H1 (cell line): Measurements from ENCODE around the gene NRXN2. TPM values are rescaled to one million over a fixed set of nuclear protein-coding genes. Genes with fewer than 3 reads are reported as not detected.

Experiments used
- CTCF ChIA-PET: fragments of 300-600 bp; sonication (Branson Sonifier 250); formaldehyde crosslinking; loops from one replicate; lab custom pipeline; 2021; ENCODE audit not compliant: partially characterized antibody; lab: Charles Lee
- POLR2A ChIA-PET: fragments of 300-600 bp; sonication (Branson Sonifier 250); formaldehyde crosslinking; loops from one replicate; lab custom pipeline; 2021; ENCODE audit warnings: inconsistent platforms; ENCODE audit not compliant: partially characterized antibody; lab: Charles Lee
- DNase-seq, 2 experiments: peaks; one replicate each; pipeline versions ENCODE4 v3.0.0 to v3.0.0-alpha.2; 2010 to 2022; ENCODE audit warnings: low spot score in 2 of 2, low read depth in 1 of 2, mixed read lengths in 1 of 2
- FAIRE-seq: peaks from 2 replicates; lab custom pipeline; 2011; peaks lifted over from hg19 to GRCh38; lab: Jason Lieb, UNC
- H2AFZ ChIP-seq: 2 replicates; pipeline ENCODE4 v1.8.1; 2012; ENCODE audit warnings: low read length, inconsistent platforms
- H2AK5ac ChIP-seq: 2 replicates; pipeline ENCODE4 v1.6.1; 2013; ENCODE audit warnings: low read depth, low read length
- H2BK120ac ChIP-seq: replicated peaks from 2 replicates; pipeline ENCODE3; 2013; ENCODE audit warnings: low read depth, low read length, inconsistent platforms
- H2BK12ac ChIP-seq: 2 replicates; pipeline ENCODE4 v1.6.1; 2013; ENCODE audit warnings: low read depth, low read length
- H2BK15ac ChIP-seq: 2 replicates; pipeline ENCODE4 v1.6.1; 2013; ENCODE audit warnings: low read length
- H2BK20ac ChIP-seq: 2 replicates; pipeline ENCODE4 v1.6.1; 2013; ENCODE audit warnings: low read length
- H2BK5ac ChIP-seq: 2 replicates; pipeline ENCODE4 v1.6.1; 2013; ENCODE audit warnings: low read depth, low read length
- H3K14ac ChIP-seq: 2 replicates; pipeline ENCODE4 v1.6.1; 2013; ENCODE audit warnings: inconsistent platforms; ENCODE audit not compliant: insufficient read length
- H3K18ac ChIP-seq: 2 replicates; pipeline ENCODE4 v1.6.1; 2013; ENCODE audit warnings: low read length; ENCODE audit errors: extremely low read depth
- H3K23ac ChIP-seq: 2 replicates; pipeline ENCODE4 v1.6.1; 2013; ENCODE audit warnings: inconsistent platforms; ENCODE audit not compliant: insufficient read length
- H3K23me2 ChIP-seq: 2 replicates; pipeline ENCODE4 v1.6.1; 2013; ENCODE audit warnings: low read depth, low read length
- H3K27ac ChIP-seq: 2 replicates; pipeline ENCODE4 v1.6.1; 2011; ENCODE audit warnings: low read depth, low read length, inconsistent platforms
- H3K27me3 ChIP-seq, 4 experiments: replicated peaks in 1 of 4; 1 replicate in 1 of 4; 2 replicates in 3 of 4; pipeline versions ENCODE4 v1.6.1 to v1.8.1; 2011 to 2013; ENCODE audit warnings: low read length in 3 of 4, mild to moderate bottlenecking in 3 of 4, inconsistent platforms in 2 of 4, mixed read lengths in 2 of 4, moderate library complexity in 1 of 4; ENCODE audit not compliant: control insufficient read depth in 3 of 4, insufficient read depth in 3 of 4; ENCODE audit errors: extremely low read depth in 1 of 4
- H3K36me3 ChIP-seq, 4 experiments: 2 replicates each; pipeline versions ENCODE4 v1.6.1 to v1.8.1; 2011 to 2013; ENCODE audit warnings: mild to moderate bottlenecking in 4 of 4, low read length in 3 of 4, moderate library complexity in 2 of 4, control low read depth in 1 of 4, inconsistent platforms in 1 of 4; ENCODE audit not compliant: insufficient read depth in 4 of 4, control insufficient read depth in 2 of 4
- H3K4ac ChIP-seq: replicated peaks from 2 replicates; pipeline ENCODE3; 2013; ENCODE audit warnings: low read length, low read depth, mixed read lengths, inconsistent platforms; ENCODE audit not compliant: insufficient read length
- H3K4me1 ChIP-seq, 4 experiments: replicated peaks in 1 of 4; 1 replicate in 1 of 4; 2 replicates in 3 of 4; pipeline versions ENCODE4 v1.6.1 to v1.8.1; 2011 to 2013; ENCODE audit warnings: low read length in 3 of 4, inconsistent platforms in 2 of 4, mixed read lengths in 1 of 4; ENCODE audit not compliant: insufficient read depth in 4 of 4, control insufficient read depth in 3 of 4
- H3K4me2 ChIP-seq, 2 experiments: 2 replicates each; pipeline versions ENCODE4 v1.6.1 to v1.8.1; 2011 to 2013; ENCODE audit warnings: low read depth in 2 of 2, low read length in 2 of 2, control low read depth in 1 of 2, inconsistent platforms in 1 of 2, mild to moderate bottlenecking in 1 of 2; ENCODE audit not compliant: insufficient read depth in 1 of 2
- H3K4me3 ChIP-seq, 4 experiments: fragments of 200-600, 300-600 bp in 1 of 4; sonication (generic), shearing (Covaris generic), sonication (Bioruptor Twin) in 1 of 4; 2 replicates each; pipeline versions ENCODE4 v1.5.1 to v1.8.1; 2011 to 2016; ENCODE audit warnings: low read length in 4 of 4, low read depth in 3 of 4, control low read depth in 2 of 4, inconsistent platforms in 2 of 4, mild to moderate bottlenecking in 2 of 4, mixed read lengths in 1 of 4, moderate library complexity in 1 of 4; ENCODE audit not compliant: insufficient read depth in 2 of 4; ENCODE audit errors: extremely low read depth in 1 of 4
- H3K56ac ChIP-seq: replicated peaks from 2 replicates; pipeline ENCODE3; 2013; ENCODE audit warnings: low read depth, mild to moderate bottlenecking, mixed read lengths, low read length, inconsistent platforms; ENCODE audit not compliant: insufficient read length
- H3K79me1 ChIP-seq: 2 replicates; pipeline ENCODE4 v1.6.1; 2013; ENCODE audit warnings: low read depth, low read length, control low read depth
- H3K79me2 ChIP-seq, 2 experiments: 2 replicates each; pipeline versions ENCODE4 v1.6.1 to v1.8.1; 2012 to 2013; ENCODE audit warnings: low read length in 2 of 2, mild to moderate bottlenecking in 2 of 2, inconsistent platforms in 1 of 2; ENCODE audit not compliant: insufficient read depth in 2 of 2, control insufficient read depth in 1 of 2
- H3K9ac ChIP-seq, 4 experiments: replicated peaks in 1 of 4; 1 replicate in 1 of 4; 2 replicates in 3 of 4; pipeline versions ENCODE4 v1.6.1 to v1.8.1; 2011 to 2013; ENCODE audit warnings: low read depth in 3 of 4, low read length in 3 of 4, control low read depth in 2 of 4, mild to moderate bottlenecking in 2 of 4, moderate library complexity in 2 of 4, inconsistent platforms in 1 of 4; ENCODE audit errors: extremely low read depth in 1 of 4
- H3K9me3 ChIP-seq, 2 experiments: 2 replicates each; pipeline versions ENCODE4 v1.6.1 to v1.8.1; 2012 to 2013; ENCODE audit warnings: mild to moderate bottlenecking in 2 of 2, moderate library complexity in 2 of 2, control low read depth in 1 of 2, inconsistent platforms in 1 of 2, low read depth in 1 of 2, low read length in 1 of 2, mixed read lengths in 1 of 2; ENCODE audit not compliant: insufficient read depth in 2 of 2
- H4K20me1 ChIP-seq, 2 experiments: replicated peaks in 1 of 2; 2 replicates each; pipeline versions ENCODE3 to v1.8.1; 2011 to 2013; ENCODE audit warnings: inconsistent platforms in 2 of 2, low read length in 2 of 2, mild to moderate bottlenecking in 1 of 2; ENCODE audit not compliant: insufficient read depth in 2 of 2, control insufficient read depth in 1 of 2
- H4K5ac ChIP-seq: 2 replicates; pipeline ENCODE4 v1.6.1; 2013; ENCODE audit warnings: low read length, low read depth, mixed read lengths, inconsistent platforms; ENCODE audit not compliant: insufficient read length
- H4K8ac ChIP-seq: 2 replicates; pipeline ENCODE4 v1.8.0; 2013; ENCODE audit warnings: mild to moderate bottlenecking, moderate library complexity, low read length, inconsistent platforms; ENCODE audit not compliant: insufficient read depth; ENCODE audit errors: extremely low read depth
- H4K91ac ChIP-seq: replicated peaks from 2 replicates; pipeline ENCODE3; 2013; ENCODE audit warnings: low read length, mixed read lengths, inconsistent platforms; ENCODE audit not compliant: insufficient read length
- ASH2L ChIP-seq: fragments of 200-600, 300-600 bp; sonication (generic); IDR thresholded peaks from one replicate; pipeline ENCODE4 v1.7.1; 2017; ENCODE audit warnings: low read length
- CHD1 ChIP-seq: IDR thresholded peaks from 2 replicates; pipeline ENCODE4 v1.6.1; 2012; ENCODE audit warnings: low read depth, low read length, improper control_type of control experiment
- EP300 ChIP-seq, 2 experiments: IDR thresholded peaks; 1 replicate in 1 of 2; 2 replicates in 1 of 2; pipeline ENCODE4 v1.6.1; 2011 to 2012; ENCODE audit warnings: low read depth in 2 of 2, low read length in 2 of 2, mild to moderate bottlenecking in 2 of 2, borderline replicate concordance in 1 of 2, inconsistent platforms in 1 of 2, moderate library complexity in 1 of 2
- HDAC2 ChIP-seq, 2 experiments: fragments of 300-600 bp in 1 of 2; sonication (generic) in 1 of 2; IDR thresholded peaks; 2 replicates each; pipeline ENCODE4 v1.6.1; 2011 to 2012; ENCODE audit warnings: low read depth in 2 of 2, low read length in 2 of 2, mild to moderate bottlenecking in 2 of 2, moderate library complexity in 2 of 2, borderline replicate concordance in 1 of 2, inconsistent platforms in 1 of 2
- RFX5 ChIP-seq: IDR thresholded peaks from 2 replicates; pipeline ENCODE4 v1.6.1; 2011; ENCODE audit warnings: low read depth, low read length, improper control_type of control experiment, borderline replicate concordance
- RXRA ChIP-seq: IDR thresholded peaks from 2 replicates; pipeline ENCODE4 v1.6.1; 2011; ENCODE audit warnings: low read depth, mild to moderate bottlenecking, low read length, moderate library complexity; ENCODE audit not compliant: insufficient read depth
- SIN3A ChIP-seq, 2 experiments: IDR thresholded peaks in 1 of 2; conservative IDR thresholded peaks in 1 of 2; 2 replicates each; pipeline ENCODE4 v1.6.1; 2011 to 2012; ENCODE audit warnings: low read length in 2 of 2, improper control_type of control experiment in 1 of 2, low read depth in 1 of 2, mild to moderate bottlenecking in 1 of 2
- TAF7 ChIP-seq: optimal IDR thresholded peaks from 2 replicates; pipeline ENCODE3; 2011; ENCODE audit warnings: low read depth, mild to moderate bottlenecking, inconsistent platforms, low read length, moderate library complexity, borderline replicate concordance
- WGBS, 2 experiments: shearing (Covaris generic) in 1 of 2; methylation state at CpG; one replicate each; pipeline versions ENCODE4 v1.1.6 to v1.1.7; 2013 to 2015; ENCODE audit warnings: low lambda C conversion rate in 2 of 2, mixed read lengths in 2 of 2, inconsistent platforms in 1 of 2, low coverage in 1 of 2, missing lambda C conversion rate in 1 of 2; ENCODE audit not compliant: insufficient replicate concordance in 2 of 2, insufficient coverage in 1 of 2, insufficient read length in 1 of 2; ENCODE audit errors: extremely low coverage in 1 of 2, missing lambda C conversion rate in 1 of 2; 5-methylcytosine and 5-hydroxymethylcytosine counted together
- polyA plus RNA-seq, 7 experiments: library from polyadenylated mRNA; depleted of rRNA in 3 of 7; stranded (reverse) in 5 of 7; unstranded in 2 of 7; fragments of >200 nt in 5 of 7; fragments of 200-250 nt in 2 of 7; gene quantifications; 1 replicate in 5 of 7; 2 replicates in 1 of 7; 4 replicates in 1 of 7; pipeline versions ENCODE4 v1.2.1 to v1.2.3, GENCODE V29; 2011 to 2013; ENCODE audit warnings: missing spikeins in 2 of 7, mixed read lengths in 2 of 7
- total RNA-seq: library from RNA; stranded (reverse); fragmentation: NEBNext Ultra II Directional; extraction: Animal tissue kit (Norgen Biotek cat#: 25700); gene quantifications from 2 replicates; pipeline ENCODE4 v1.2.1, GENCODE V29; 2021

Gene NRXN2
- total and polyA plus RNA-seq, 2 of the 8 experiments (the other 6 are each of a cell fraction or from before 2014, with no cell fraction given), result 1.3 to 11.5 TPM

DNA sequence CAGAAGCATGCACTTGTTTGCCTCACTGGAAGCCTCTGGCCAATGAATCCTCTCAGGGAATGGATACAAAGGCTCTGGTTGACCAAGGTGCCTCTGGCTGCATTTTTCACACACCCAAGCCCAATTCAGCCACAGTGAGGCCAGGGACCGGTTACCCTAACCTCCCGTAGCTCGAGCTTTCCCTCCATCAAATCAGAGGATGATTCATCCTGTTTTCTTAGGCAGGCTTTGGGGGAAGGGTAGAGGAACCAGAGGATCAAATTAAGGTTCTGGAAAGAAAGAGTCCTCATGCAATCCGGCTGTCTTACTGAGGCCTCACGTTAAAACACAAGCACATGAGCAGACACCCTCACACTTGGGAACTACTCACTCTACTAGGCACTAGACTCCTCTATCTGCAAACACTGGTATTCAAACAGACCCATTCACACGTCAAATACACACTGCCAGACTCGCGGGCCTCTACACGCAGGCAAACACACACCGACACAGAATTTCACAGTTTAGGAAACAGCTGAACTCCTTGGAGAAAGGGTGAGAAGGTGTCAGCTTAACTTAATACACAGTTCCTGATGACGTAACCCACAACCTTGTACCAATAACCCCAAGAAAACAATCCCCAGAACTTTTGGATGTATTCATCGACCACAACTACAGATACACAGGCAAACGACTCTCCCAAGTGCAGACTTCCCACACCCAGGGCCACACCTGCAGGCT lies 12.4 kb downstream of the NRXN2 start:
- Histone ChIP-seq H2AK5ac (no peak overlapping the region), H3K14ac (no peak overlapping the region), H3K4me3 (peak overlapping the region; percentile 7 to 55 (median 23); a peak in 4 of 8 replicates), H2AFZ (peak overlapping the region; percentile 59; the same call in 1 of the 2 replicates), H3K4ac (no peak overlapping the region), H3K4me1 (peaks cover 12 to 23% (median 16%) of the 10 kb centered on the region in 4 experiments), H2BK5ac (peak overlapping the region; percentile 15; the same call in 1 of the 2 replicates), H3K9ac (no peak overlapping the region), H4K5ac (no peak overlapping the region), H3K56ac (no peak overlapping the region), H4K20me1 (peaks cover 2 to 4% of the 10 kb centered on the region in 2 experiments), H3K9me3 (no peaks in the 10 kb centered on the region), H3K27ac (no peak overlapping the region), H3K36me3 (peaks cover 0 to 3% (median 0%) of the 10 kb centered on the region in 4 experiments; a peak in 1 of 8 replicates), H2BK12ac (peak overlapping the region; percentile 97), H2BK20ac (no peak overlapping the region; the same call in 1 of the 2 replicates), H3K18ac (no peak overlapping the region), H3K4me2 (peak overlapping the region; percentile 66 to 80), H3K27me3 (peaks cover 12 to 45% (median 31%) of the 10 kb centered on the region in 4 experiments), H3K23ac (no peak overlapping the region), H2BK120ac (no peak overlapping the region), H3K79me2 (no peaks in the 10 kb centered on the region), H4K8ac (0 out of 2 replicates have a peak overlapping the region, but pooled peaks have one; percentile 6), H3K23me2 (peaks cover 12% of the 10 kb centered on the region; the same call in 1 of the 2 replicates), H3K79me1 (no peaks in the 10 kb centered on the region; the same call in 1 of the 2 replicates), H4K91ac (peak overlapping the region; percentile 4), H2BK15ac (peak overlapping the region; percentile 97; the same call in 1 of the 2 replicates)
- ChIA-PET CTCF (interaction anchor here (0.6 to 4.2 kb wide), 8 partner anchors 11 to 63 kb away, joined by 3 to 30 read pairs (median 3); no protein-coding TSS in a partner anchor), POLR2A (interaction anchor here (0.7 to 3.4 kb wide), 5 partner anchors 12 to 169 kb away, joined by 3 to 10 read pairs (median 5); no protein-coding TSS in a partner anchor)
- no peak for FAIRE-seq
- no peak for DNase-seq
- WGBS, 2 experiments, result 61% methylated on average over 13 of the region's 13 CpGs; no CpG with 5 or more reads in 1 of the 2 experiments
- TF ChIP-seq HDAC2 (IDR thresholded peaks at IDR 0.05; ENCODE audit: borderline replicate concordance in 1 of 2, low read depth in 2 of 2, low read length in 2 of 2), result no peak
- no peak for TF ChIP-seq TAF7
- no peak for TF ChIP-seq RFX5
- TF ChIP-seq CHD1, result no peak
- TF ChIP-seq SIN3A (conservative IDR thresholded peaks at IDR 0.05 in 1 of 2, IDR thresholded peaks at IDR 0.05 in 1 of 2; ENCODE audit: low read depth in 1 of 2, low read length in 2 of 2), result no peak
- TF ChIP-seq ASH2L, result no peak
- no peak for TF ChIP-seq RXRA
- TF ChIP-seq EP300 (IDR thresholded peaks at IDR 0.05; ENCODE audit: borderline replicate concordance in 1 of 2, low read depth in 2 of 2, low read length in 2 of 2), result no peak
